Measurements from ENCODE around the gene LRRC53.

The LRRC53 gene

DNA sequence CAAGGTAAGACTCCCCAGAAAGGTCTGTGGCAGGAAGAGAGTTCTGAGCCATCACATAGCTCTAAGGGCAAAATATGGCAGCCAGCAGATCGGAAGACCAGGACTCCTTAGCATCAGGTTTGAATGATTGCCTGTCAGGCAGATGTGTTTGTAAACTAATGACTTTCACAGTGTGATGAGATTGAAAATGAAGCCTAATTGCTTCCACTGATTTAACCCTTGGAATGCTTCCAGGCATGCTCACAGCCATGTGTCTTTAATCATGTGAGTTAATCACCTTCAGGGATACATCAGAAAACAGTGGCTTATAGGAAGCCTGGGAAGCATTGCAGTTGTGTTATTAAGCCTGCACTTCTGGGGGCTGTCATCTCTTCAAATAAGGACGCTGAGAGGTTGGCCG lies 82.8 kb downstream of the LRRC53 start:
- DNase-seq = no peak

DNA sequence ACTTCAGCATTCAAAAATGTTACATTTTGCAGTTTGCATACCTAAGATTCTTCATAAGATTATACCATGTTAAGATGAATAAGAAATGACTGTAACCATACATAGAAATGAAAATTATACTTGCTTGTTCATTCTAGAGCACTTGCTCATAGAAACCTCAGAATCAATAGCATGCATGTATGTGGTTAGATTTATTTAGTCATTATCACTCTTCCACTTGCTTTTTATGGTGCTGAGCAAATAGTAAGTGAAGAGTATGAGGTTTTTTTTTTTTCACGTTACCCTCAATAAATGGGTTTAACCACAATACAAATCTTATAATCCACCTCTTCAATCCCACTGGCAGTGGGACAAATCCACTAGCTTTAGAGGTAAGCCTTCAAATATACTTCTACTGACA lies 84.7 kb downstream of the LRRC53 start:
- no peak for DNase-seq

DNA sequence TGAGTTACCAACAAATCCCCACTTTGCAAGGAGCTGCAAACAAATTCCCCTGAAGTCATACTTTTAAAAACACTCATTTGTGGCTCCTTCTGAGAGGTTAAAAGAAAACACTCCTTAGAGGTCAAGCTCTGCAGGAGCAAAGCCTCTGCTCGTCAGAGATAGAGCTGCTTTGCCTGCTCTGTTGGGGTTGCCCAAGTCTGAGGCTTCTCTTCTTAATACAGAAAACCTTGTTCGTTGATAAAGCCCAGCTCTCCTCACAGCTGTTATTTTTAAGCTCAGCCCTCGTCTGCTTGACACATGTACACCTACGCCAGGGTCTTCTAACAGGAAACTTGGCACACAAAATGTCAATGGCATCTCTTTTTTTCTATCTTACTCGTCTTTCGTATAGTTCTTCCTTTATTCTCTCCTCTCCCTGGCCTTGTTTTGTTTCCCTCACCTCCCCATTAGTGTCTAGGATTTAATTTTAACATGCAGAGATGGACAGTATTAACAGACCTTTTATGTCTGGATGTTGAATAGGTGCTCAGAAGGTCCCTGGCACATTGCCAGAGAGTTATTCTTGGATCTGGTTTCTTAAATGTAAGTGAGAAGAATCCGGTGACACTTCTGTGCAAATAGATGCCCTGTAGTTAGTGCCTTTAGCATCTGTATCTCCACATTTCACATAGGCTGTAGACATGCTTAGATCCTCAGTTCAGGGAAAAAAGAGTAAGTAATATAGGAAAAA lies 86.0 kb downstream of the LRRC53 start:
- DNase-seq = no peak

DNA sequence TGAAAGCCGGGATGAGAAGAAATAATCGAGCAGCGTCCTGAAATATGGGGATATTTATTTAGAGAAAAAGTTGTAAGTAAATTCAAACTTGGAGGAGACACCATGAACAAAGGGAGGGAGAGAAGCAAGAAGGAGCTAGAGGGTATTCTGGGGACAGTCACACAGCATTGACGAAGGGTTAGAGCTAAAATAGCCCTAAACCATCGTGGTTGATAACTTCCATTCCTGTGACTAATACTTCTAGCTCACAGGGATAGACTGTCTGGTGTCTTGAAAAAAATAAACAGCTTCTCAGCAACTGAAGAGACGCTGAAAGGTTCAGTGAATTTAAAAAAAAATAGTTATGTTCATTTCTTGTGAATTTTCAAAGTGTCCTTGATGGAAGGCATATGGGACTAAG lies 86.7 kb downstream of the LRRC53 start:
- no peak for DNase-seq

DNA sequence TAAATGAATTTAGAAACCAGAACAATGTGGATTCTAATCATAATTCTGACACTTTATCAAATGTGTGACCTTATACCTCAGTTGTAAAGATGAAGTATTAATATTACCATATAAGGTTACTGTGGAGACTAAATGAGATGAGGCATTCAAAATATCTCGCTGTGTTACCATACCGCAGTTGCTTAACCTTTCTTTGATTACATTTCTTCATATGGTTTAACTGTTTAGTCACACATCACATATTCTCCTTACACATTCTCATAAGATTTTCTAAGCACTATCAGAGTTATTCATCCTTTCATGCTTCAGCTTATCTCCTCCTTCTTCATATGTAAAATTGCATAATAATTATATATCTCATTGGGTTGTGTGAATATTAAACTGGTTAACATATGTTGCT lies 88.9 kb downstream of the LRRC53 start:
- DNase-seq = no peak

DNA sequence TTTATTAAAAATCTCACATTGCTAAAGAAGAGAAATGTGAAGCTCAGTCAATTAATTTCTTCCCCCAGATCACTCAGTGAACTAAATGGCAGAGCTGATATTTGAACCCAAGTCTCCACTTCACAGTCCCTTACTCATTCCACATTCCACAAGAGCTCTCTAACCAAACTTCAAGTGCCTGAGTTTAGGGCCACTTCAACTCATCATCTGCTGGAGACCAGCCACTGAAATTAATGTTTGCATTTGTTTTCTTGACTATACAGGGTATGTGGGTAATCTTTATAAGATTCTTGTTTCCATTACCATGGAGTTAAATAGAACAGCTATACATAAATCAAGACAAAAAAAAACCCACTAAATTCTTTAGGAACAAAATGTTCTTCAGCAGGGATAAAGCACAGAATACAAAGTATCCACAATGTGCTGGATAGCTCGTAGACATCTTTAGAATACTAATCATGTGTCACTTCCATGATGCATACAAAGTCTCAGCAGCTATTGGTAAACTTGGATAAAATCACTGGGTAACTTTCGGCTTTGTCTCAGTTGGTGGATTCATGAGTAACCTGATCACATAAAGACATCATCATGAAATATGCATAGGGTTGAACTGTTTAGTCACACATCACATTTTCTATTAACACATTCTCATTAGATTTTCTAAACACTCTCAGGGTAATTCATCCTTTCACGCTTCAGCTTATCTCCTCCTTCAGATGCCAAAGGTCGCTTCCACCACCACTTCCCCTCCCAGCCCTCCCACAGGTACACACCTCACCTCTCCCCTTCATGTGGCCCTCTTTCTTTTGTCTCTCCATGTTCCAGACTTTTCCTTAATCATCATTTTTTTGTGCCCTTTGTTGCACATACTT lies 89.8 kb downstream of the LRRC53 start:
- no peak for DNase-seq

DNA sequence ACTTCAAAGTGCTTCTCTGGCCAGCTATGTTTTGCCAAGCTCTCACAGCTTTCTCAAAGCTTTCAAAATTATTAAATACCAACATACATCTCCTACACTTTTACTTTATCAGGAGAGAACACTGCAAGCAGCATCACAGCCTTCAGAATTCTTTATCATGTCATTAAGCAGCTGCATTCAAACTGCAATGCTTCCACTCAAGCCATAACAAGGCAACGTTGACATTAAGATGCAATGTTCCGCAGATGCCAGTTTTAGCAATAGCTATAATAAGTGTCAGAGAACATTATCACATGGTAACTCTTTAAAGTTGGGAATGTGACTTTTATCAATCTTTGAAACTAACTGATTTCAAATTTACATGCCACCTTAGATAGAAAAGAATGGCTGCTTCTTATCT lies 91.9 kb downstream of the LRRC53 start:
- no peak for DNase-seq
